NCI-H1048 (cell line): Measurements from ENCODE around the gene TINAG.
"Not testable (repeated sequence)": the region's sequence is repeated elsewhere in the genome, so short reads cannot be mapped to it uniquely, and the experiment has no call there.

Experiments used
- DNase-seq: peaks from one replicate; lab custom pipeline; 2025; lab: John Stamatoyannopoulos, UW

Gene TINAG

GRCh38 chr6:54307439-54307910, 766 bp upstream of the TINAG start:
- DNase-seq: no peak

- DNase-seq: no peak
These were observed 710 bp downstream of the TINAG start for GRCh38 chr6:54308986-54309315.

- no peak for DNase-seq
These were observed 2.3 kb downstream of the TINAG start for GRCh38 chr6:54310377-54311152.

GRCh38 chr6:54315656-54316055, 7.4 kb downstream of the TINAG start:
- no peak for DNase-seq

- no peak for DNase-seq
These were observed 12.6 kb downstream of the TINAG start for GRCh38 chr6:54320871-54321270.

- no peak for DNase-seq
These were observed 19.4 kb downstream of the TINAG start for GRCh38 chr6:54327631-54328030.

GRCh38 chr6:54331571-54331970, 23.3 kb downstream of the TINAG start:
- DNase-seq: not testable (repeated sequence)

- no peak for DNase-seq
These were observed 27.6 kb downstream of the TINAG start for GRCh38 chr6:54335871-54336270.

- no peak for DNase-seq
These were observed 45.7 kb downstream of the TINAG start for GRCh38 chr6:54353975-54354374.

- no peak for DNase-seq
These were observed 46.4 kb downstream of the TINAG start for GRCh38 chr6:54354608-54355007.

GRCh38 chr6:54357141-54357540, 48.9 kb downstream of the TINAG start:
- no peak for DNase-seq

GRCh38 chr6:54361188-54361587, 52.9 kb downstream of the TINAG start:
- no peak for DNase-seq

GRCh38 chr6:54361734-54362133, 53.5 kb downstream of the TINAG start:
- no peak for DNase-seq

GRCh38 chr6:54366667-54367327, 58.6 kb downstream of the TINAG start:
- DNase-seq: no peak

GRCh38 chr6:54377776-54378175, 69.5 kb downstream of the TINAG start:
- DNase-seq: no peak

GRCh38 chr6:54386295-54386694, 78.1 kb downstream of the TINAG start:
- no peak for DNase-seq

GRCh38 chr6:54390362-54390761, 82.1 kb downstream of the TINAG start:
- peak; percentile 59 for DNase-seq

GRCh38 chr6:54391577-54391976, 83.3 kb downstream of the TINAG start:
- no peak for DNase-seq

- DNase-seq: no peak
These were observed 94.9 kb downstream of the TINAG start for GRCh38 chr6:54403096-54403495.

- no peak for DNase-seq
These were observed 96.5 kb downstream of the TINAG start for GRCh38 chr6:54404791-54405190.

- DNase-seq: no peak
These were observed 103.5 kb downstream of the TINAG start for GRCh38 chr6:54411767-54412166.

- no peak for DNase-seq
These were observed 107.3 kb downstream of the TINAG start for GRCh38 chr6:54415517-54415916.

- DNase-seq: no peak
These were observed 111.6 kb downstream of the TINAG start for GRCh38 chr6:54419885-54420284.

GRCh38 chr6:54426995-54427394, 118.8 kb downstream of the TINAG start:
- no peak for DNase-seq
